ENCODE results near the gene OR9G1. TPM values are rescaled to one million over a fixed set of nuclear protein-coding genes. Genes with fewer than 3 reads are reported as not detected.

Gene OR9G1
- total RNA-seq, 2 experiments from 2014 or later = not detected

GRCh38 chr11:56693428-56693827, 5.5 kb upstream of the OR9G1 start:
- TF ChIP-seq CTCF (IDR thresholded peaks at IDR 0.05) = no peak
- H3K27me3 Mint-ChIP-seq = no peaks in the 10 kb centered on the region
- no peak overlapping the region for H3K27ac Mint-ChIP-seq
- ATAC-seq = no peak
- no peak overlapping the region for H3K4me3 Mint-ChIP-seq
- no peaks in the 10 kb centered on the region for H3K4me1 Mint-ChIP-seq (ENCODE audit: low read depth)
- ChIA-PET CTCF (no interaction called here), POLR2A (no interaction called here)
- peaks cover 3% of the 10 kb centered on the region for H3K9me3 Mint-ChIP-seq
- intact Hi-C loops (cut with micrococcal nuclease) = no loop called here
- DNase-seq = no peak
- H3K36me3 Mint-ChIP-seq (ENCODE audit: low read depth) = no peaks in the 10 kb centered on the region

- Mint-ChIP-seq H3K9me3 (peaks cover 6% of the 10 kb centered on the region), H3K4me3 (no peak overlapping the region), H3K27me3 (no peaks in the 10 kb centered on the region), H3K4me1 (ENCODE audit: low read depth) (no peaks in the 10 kb centered on the region), H3K27ac (no peak overlapping the region), H3K36me3 (ENCODE audit: low read depth) (no peaks in the 10 kb centered on the region)
- CTCF ChIA-PET = no interaction called here
- no peak for TF ChIP-seq CTCF (IDR thresholded peaks at IDR 0.05)
- ATAC-seq (no peak), DNase-seq (no peak)
- POLR2A ChIA-PET = no interaction called here
- intact Hi-C loops (cut with micrococcal nuclease) = no loop called here
Measured at GRCh38 chr11:56700242-56700913, 1.5 kb downstream of the OR9G1 start.

GRCh38 chr11:56700914-56701485, 2.1 kb downstream of the OR9G1 start:
- Mint-ChIP-seq H3K9me3 (peaks cover 3% of the 10 kb centered on the region), H3K4me1 (ENCODE audit: low read depth) (no peaks in the 10 kb centered on the region), H3K27ac (no peak overlapping the region), H3K4me3 (no peak overlapping the region), H3K27me3 (no peaks in the 10 kb centered on the region), H3K36me3 (ENCODE audit: low read depth) (no peaks in the 10 kb centered on the region)
- ChIA-PET POLR2A (no interaction called here), CTCF (no interaction called here)
- no peak for DNase-seq
- TF ChIP-seq CTCF (IDR thresholded peaks at IDR 0.05) = no peak
- intact Hi-C loops (cut with micrococcal nuclease) = no loop called here
- ATAC-seq = no peak

GRCh38 chr11:56705784-56706396, 7.0 kb downstream of the OR9G1 start:
- no peaks in the 10 kb centered on the region for H3K4me1 Mint-ChIP-seq (ENCODE audit: low read depth)
- no peaks in the 10 kb centered on the region for H3K27me3 Mint-ChIP-seq
- TF ChIP-seq CTCF (IDR thresholded peaks at IDR 0.05) = no peak
- POLR2A ChIA-PET = no interaction called here
- CTCF ChIA-PET = no interaction called here
- H3K9me3 Mint-ChIP-seq = peaks cover 6% of the 10 kb centered on the region
- DNase-seq (no peak), ATAC-seq (no peak)
- H3K4me3 Mint-ChIP-seq = no peak overlapping the region
- H3K27ac Mint-ChIP-seq = no peak overlapping the region
- intact Hi-C loops (cut with micrococcal nuclease) = no loop called here
- no peaks in the 10 kb centered on the region for H3K36me3 Mint-ChIP-seq (ENCODE audit: low read depth)

- ChIA-PET POLR2A (no interaction called here), CTCF (no interaction called here)
- Mint-ChIP-seq H3K27ac (no peak overlapping the region), H3K4me3 (no peak overlapping the region), H3K27me3 (no peaks in the 10 kb centered on the region), H3K4me1 (ENCODE audit: low read depth) (no peaks in the 10 kb centered on the region), H3K36me3 (ENCODE audit: low read depth) (no peaks in the 10 kb centered on the region), H3K9me3 (peaks cover 6% of the 10 kb centered on the region)
- DNase-seq (no peak), ATAC-seq (no peak)
- TF ChIP-seq CTCF (IDR thresholded peaks at IDR 0.05) = no peak
- intact Hi-C loops (cut with micrococcal nuclease) = no loop called here
Measured at GRCh38 chr11:56706486-56706885, 7.6 kb downstream of the OR9G1 start.
